NOMO-1 (cell line): ENCODE measurements around the gene TMSB4X.
A peak's percentile ranks its signal among the peaks of the same experiment; 100 is the strongest.
"Not testable (repeated sequence)": the region's sequence is repeated elsewhere in the genome, so short reads cannot be mapped to it uniquely, and the experiment has no call there.

Experiments used
- DNase-seq, 2 experiments: peaks; one replicate each; lab custom pipeline; 2025; ENCODE audit not compliant: unreplicated experiment in 2 of 2; lab: John Stamatoyannopoulos, UW

Gene TMSB4X

GRCh38 chrX:12954376-12954775 is 20.5 kb upstream of the TMSB4X start:
- DNase-seq = no peak

DNA sequence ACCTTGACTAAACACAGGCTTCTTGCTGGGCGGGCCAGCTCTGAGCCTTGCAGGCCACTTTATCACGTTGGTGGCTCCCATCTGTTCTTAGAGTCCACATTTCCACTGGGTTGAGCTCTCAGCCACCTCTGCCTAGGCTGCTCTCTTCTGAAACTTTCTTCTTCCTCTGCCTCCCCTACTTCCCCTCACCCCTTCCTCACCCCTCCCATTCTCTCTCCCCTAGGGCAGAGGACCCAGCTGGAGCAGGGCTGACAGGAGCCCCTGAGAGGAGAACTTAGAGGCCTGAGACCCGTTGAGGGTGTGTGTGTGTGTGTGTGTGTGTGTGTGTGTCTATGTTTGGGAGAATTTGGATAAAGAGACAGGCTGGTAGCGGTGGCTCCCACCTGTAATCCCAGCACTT is 19.9 kb upstream of the TMSB4X start:
- peak; percentile 45 to 74 for DNase-seq

DNA sequence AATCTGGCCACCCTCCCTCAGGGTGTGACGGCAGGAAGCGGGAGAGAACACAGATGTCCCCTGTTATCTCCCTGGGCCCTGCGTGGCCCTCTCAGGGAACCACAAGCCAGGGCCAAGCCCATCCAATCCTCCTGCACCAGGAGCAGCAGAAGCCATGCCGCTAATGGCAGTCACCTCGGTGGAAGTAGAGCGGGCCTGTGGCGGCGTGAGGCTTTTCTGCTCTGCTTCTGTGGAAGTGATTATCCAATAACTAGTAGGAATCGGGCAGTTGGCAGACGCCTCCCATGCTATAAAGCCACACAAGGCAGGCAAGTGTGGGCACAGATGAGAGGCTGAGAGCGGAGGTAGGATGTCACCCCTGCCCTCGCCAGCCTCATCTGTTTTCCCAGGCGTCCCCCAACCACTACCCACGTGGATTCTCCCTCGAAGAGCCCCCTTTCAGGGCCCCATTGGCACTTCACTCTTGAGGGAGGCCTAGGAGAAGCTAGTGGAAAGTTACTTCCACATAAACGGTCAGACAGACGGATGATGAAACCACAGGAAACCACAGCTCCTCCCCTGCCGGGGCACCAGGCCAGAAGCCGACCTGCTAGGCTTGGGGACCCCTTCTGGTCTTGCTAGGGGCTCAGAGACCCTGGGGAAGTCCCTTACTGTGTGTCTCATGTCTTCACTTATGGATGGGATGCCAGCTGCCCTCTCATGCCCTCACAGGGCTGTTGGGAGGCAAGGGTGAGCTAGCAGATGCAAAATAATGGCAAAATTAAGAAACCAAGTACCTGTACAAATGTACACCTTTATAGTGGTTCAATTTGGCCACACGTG is 18.8 kb upstream of the TMSB4X start:
- peak; percentile 94 to 99 for DNase-seq

- peak; percentile 80 to 95 for DNase-seq
These were observed 18.0 kb upstream of the TMSB4X start for GRCh38 chrX:12956704-12957534.

- DNase-seq = no peak
These were observed 16.9 kb upstream of the TMSB4X start for GRCh38 chrX:12958059-12958458.

DNA sequence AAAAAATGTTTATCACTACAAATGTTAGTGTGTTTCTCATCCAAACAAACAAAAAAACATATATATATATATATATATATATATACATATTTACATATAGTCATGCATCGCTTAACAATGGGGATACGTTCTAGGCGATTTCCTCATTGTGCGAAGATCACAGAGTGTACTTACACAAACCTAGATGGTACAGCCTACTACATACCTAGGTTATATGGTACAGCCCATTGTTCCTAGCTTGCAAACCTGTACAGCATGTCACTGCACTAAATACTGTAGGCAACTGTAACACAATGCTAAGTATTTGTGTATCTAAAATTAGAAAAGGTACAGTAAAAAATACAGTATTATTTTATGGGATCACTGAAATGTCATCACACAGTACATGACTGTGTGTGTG is 16.4 kb upstream of the TMSB4X start:
- no peak for DNase-seq

GRCh38 chrX:12961196-12961718 is 13.7 kb upstream of the TMSB4X start:
- DNase-seq = peak in 1 of 2 experiments; percentile 32

DNA sequence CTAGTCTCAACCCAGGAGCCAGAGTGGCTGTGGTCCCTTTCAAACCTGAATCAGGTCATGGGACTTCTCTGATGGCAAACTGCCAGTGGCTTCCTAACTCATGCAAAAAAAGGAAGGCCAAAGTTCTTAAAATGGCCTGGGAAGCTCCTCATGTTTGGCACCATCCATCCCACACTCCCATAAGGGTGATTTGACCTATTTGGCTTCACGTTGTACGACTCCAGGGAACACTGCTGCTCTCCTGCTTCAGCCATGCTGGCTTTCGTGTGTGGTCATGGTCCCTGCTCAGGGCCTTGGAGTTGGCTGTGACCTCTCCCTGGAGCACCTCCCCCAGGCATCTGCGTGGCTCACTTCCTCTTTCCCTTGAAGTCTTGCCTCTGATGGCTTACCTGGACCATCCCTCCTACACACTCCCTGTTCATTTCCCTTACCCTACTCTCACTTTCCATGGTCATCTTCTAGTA is 12.8 kb upstream of the TMSB4X start:
- no peak for DNase-seq

DNA sequence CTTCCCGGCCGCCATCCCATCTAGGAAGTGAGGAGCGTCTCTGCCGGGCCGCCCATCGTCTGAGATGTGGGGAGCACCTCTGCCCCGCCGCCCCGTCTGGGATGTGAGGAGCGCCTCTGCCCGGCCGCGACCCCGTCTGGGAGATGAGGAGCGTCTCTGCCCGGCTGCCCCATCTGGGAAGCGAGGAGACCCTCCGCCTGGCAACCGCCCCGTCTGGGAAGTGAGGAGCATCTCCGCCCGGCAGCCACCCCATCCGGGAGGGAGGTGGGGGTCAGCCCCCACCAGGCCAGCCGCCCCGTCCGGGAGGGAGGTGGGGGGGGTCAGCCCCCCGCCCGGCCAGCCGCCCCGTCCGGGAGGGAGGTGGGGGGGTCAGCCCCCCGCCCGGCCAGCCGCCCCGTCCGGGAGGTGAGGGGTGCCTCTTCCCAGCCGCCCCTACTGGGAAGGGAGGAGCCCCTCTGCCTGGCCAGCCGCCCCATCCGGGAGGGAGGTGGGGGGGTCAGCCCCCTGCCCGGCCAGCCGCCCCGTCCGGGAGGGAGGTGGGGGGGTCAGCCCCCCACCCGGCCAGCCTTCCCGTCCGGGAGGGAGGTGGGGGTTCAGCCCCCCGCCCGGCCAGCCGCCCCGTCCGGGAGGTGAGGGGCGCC is 11.6 kb upstream of the TMSB4X start:
- not testable (repeated sequence) for DNase-seq

- DNase-seq = no peak
These were observed 9.6 kb upstream of the TMSB4X start for GRCh38 chrX:12965131-12965940.

DNA sequence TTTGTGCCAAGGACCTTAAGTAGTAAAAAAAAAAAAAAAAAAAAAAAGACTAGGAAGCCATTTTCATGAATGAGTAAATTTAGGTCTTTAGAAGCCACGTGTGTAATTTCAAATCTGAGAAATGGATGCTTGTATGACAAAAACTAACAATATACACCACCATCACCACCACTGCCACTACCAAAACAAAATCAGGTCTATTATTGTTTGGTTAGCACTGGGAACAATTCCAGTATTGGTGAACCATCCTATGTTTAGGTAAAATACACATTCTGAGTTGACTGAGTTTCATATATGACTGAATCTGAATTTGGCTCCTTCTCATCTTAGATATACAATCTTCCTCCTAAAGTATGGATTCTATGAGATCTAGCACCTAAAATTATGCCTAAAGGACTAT is 8.8 kb upstream of the TMSB4X start:
- DNase-seq = no peak

- no peak for DNase-seq
These were observed 7.0 kb upstream of the TMSB4X start for GRCh38 chrX:12967711-12968465.

GRCh38 chrX:12970691-12971202 is 4.2 kb upstream of the TMSB4X start:
- peak; percentile 91 to 95 for DNase-seq

DNA sequence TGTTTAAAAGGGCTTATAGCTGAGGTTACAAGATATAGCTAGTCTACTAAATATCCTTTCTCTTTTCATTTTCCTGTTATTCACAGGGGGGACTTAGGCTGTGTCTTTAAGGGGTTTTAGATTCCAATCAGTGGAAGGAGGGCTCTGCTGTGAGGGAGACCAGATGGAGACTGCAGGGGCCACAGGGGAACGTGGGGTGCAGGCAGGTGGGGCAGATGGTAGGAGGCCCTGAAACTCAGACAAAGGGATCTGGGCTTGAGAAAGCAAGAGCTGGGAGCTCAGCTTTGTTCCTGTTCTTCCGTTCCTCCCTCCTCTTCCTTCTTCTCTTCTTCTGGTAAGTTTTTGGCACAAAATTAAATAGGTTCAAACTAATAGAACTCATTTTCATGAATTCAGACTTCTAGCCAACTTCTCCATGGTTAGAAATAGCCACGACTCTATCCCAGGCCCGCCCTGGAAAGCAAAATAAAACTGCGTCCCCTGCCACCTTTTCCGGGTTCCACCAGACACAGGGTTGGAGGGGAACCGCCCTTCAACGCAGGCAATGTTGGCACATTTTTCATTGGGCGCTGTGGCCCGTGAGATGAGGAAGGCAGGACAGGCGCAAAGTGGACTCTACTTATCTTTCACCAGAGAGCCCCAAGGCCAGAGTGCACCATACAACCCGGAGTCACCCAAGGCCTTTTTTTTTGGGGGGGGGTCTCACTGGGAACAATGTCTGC is 3.5 kb upstream of the TMSB4X start:
- peak; percentile 55 to 77 for DNase-seq

DNA sequence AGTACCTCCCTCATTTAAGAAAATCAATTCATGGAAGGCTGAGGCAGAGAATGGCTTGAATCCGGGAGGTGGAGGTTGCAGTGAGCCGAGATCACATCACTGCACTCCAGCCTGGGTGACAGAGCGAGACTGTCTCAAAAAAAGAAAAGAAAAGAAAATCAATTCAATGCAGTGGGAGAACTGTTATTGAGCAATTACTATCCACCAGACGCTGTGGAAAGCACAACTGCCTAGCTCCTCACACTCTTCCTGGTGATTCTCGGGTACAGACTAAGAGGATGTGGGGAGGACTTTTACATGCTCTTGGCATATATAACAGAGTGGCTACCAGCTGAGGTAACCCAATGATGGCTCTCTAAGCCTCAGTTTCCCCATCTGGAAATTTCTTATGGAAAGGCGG is 2.7 kb upstream of the TMSB4X start:
- DNase-seq = peak; percentile 27 to 61

DNA sequence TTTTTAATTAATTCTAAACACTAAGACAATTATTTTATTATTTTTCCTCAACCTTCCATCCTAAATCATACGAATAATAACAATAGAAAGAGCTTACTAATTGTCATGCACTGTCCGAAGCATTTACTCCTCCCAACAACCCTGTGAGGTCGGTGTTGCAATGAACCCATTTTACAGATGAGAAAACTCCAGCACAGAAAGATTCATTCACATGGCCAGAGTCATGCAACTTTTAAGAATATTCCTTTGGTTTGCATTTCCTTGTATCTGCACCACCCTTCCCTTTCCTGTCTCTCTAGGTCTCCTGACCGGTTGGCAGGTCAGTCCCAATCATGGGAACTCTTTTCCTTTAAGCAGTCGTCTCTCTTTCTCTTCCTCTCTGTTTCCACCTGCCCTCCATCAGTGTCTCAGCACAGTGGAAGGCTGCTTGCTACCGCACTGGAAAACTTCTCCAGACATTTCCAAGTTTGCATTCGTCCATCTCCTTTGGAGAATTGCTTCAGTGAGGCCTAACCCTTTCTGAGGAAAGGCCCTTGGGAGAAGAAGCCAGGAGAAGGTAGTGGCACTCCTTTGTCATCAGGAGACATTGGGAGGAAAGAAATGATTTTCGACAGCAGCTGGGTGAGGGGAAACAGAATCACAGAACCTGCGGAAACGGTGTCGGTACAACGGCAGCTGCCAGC is 1.9 kb upstream of the TMSB4X start:
- DNase-seq = no peak

GRCh38 chrX:12973561-12974304 is 1.2 kb upstream of the TMSB4X start:
- peak; percentile 76 to 77 for DNase-seq
